GM23338 (cell line): ENCODE data around the gene THSD4. TPM values are rescaled to one million over a fixed set of nuclear protein-coding genes. Genes with fewer than 3 reads are reported as not detected.

ENCODE experiments used
- ATAC-seq: fragments of 200-7000 bp; cut with Tn5 transposase; 3 replicates; pipeline ENCODE4 v1.9.1; 2020
- DNase-seq: peaks from one replicate; pipeline ENCODE4 v3.0.0-alpha.2; 2015; ENCODE audit warnings: low spot score
- H2AFZ ChIP-seq: fragments of 200-600 bp; sonication (generic); 2 replicates; pipeline ENCODE4 v1.8.0; 2016; ENCODE audit warnings: antibody characterized with exemption, mild to moderate bottlenecking, moderate library complexity
- H3F3A ChIP-seq: fragments of 200-600 bp; sonication (generic); replicated peaks from 2 replicates; pipeline ENCODE4 v1.8.0; 2017; ENCODE audit warnings: antibody characterized with exemption, mixed run types, low read depth
- H3K27ac ChIP-seq: fragments of 200-600 bp; sonication (generic); 2 replicates; pipeline ENCODE4 v1.6.1; 2016; ENCODE audit warnings: low read depth
- H3K27me3 ChIP-seq: fragments of 200-600 bp; sonication (generic); 2 replicates; pipeline ENCODE4 v1.8.0; 2016; ENCODE audit warnings: mild to moderate bottlenecking, mixed run types, moderate library complexity; ENCODE audit not compliant: insufficient read depth
- H3K36me3 ChIP-seq: fragments of 200-600 bp; sonication (generic); 2 replicates; pipeline ENCODE4 v1.8.0; 2016; ENCODE audit warnings: mild to moderate bottlenecking; ENCODE audit not compliant: insufficient read depth
- H3K4me1 ChIP-seq: fragments of 200-600 bp; sonication (generic); 2 replicates; pipeline ENCODE4 v1.8.0; 2016; ENCODE audit warnings: mild to moderate bottlenecking, moderate library complexity; ENCODE audit not compliant: insufficient read depth
- H3K4me2 ChIP-seq: fragments of 200-600 bp; sonication (generic); 2 replicates; pipeline ENCODE4 v1.7.1; 2017; ENCODE audit warnings: mixed run types
- H3K4me3 ChIP-seq: fragments of 200-600 bp; sonication (generic); 2 replicates; pipeline ENCODE4 v1.6.1; 2016; ENCODE audit warnings: mixed run types
- H3K79me2 ChIP-seq: fragments of 200-600 bp; sonication (generic); replicated peaks from 2 replicates; pipeline ENCODE4 v1.8.0; 2017; ENCODE audit warnings: mild to moderate bottlenecking; ENCODE audit not compliant: insufficient read depth
- H3K9me2 ChIP-seq: fragments of 200-600 bp; sonication (generic); 2 replicates; pipeline ENCODE4 v1.8.0; 2017; ENCODE audit not compliant: insufficient read depth
- H4K20me1 ChIP-seq: fragments of 200-600 bp; sonication (generic); replicated peaks from 2 replicates; pipeline ENCODE4 v1.8.0; 2017; ENCODE audit warnings: mild to moderate bottlenecking; ENCODE audit not compliant: insufficient read depth
- H3K27ac Mint-ChIP-seq: 2 replicates; pipeline ENCODE4 v1.8.0; 2020; ENCODE audit warnings: inconsistent platforms, mild to moderate bottlenecking, moderate library complexity, mixed read lengths
- H3K27me3 Mint-ChIP-seq: 3 replicates; pipeline ENCODE4 v1.8.0; 2022; ENCODE audit warnings: low read depth, mild to moderate bottlenecking, moderate library complexity, mixed read lengths, inconsistent platforms; ENCODE audit not compliant: insufficient read depth, poor library complexity
- H3K36me3 Mint-ChIP-seq: 3 replicates; pipeline ENCODE4 v1.8.0; 2021; ENCODE audit warnings: low read depth, mild to moderate bottlenecking, inconsistent platforms, moderate library complexity, mixed read lengths
- H3K4me1 Mint-ChIP-seq: 3 replicates; pipeline ENCODE4 v1.8.0; 2020; ENCODE audit warnings: mild to moderate bottlenecking, inconsistent platforms, mixed read lengths
- H3K4me3 Mint-ChIP-seq: 3 replicates; pipeline ENCODE4 v1.8.0; 2021; ENCODE audit warnings: moderate library complexity, mild to moderate bottlenecking, inconsistent platforms, mixed read lengths
- H3K9me3 Mint-ChIP-seq: 3 replicates; pipeline ENCODE4 v1.8.0; 2020; ENCODE audit warnings: moderate library complexity, mild to moderate bottlenecking, inconsistent platforms, mixed read lengths
- CREB1 ChIP-seq: fragments of 250-450 bp; sonication (Bioruptor Pico); IDR thresholded peaks from 2 replicates; pipeline ENCODE4 v1.5.0; 2020; ENCODE audit warnings: low read depth, mild to moderate bottlenecking, moderate library complexity
- EZH2 ChIP-seq: fragments of 200-600 bp; sonication (generic); IDR thresholded peaks from one replicate; pipeline ENCODE4 v1.8.0; 2017; ENCODE audit warnings: antibody characterized with exemption, mild to moderate bottlenecking, low read depth; ENCODE audit not compliant: unreplicated experiment
- EZH2phosphoT487 ChIP-seq: fragments of 200-600 bp; sonication (generic); IDR thresholded peaks from one replicate; pipeline ENCODE4 v1.8.1; 2018; ENCODE audit warnings: antibody characterized with exemption; ENCODE audit not compliant: unreplicated experiment
- JUNB ChIP-seq: IDR thresholded peaks from one replicate; pipeline ENCODE4 v1.6.1; 2016; ENCODE audit warnings: antibody characterized with exemption; ENCODE audit not compliant: unreplicated experiment
- NANOG ChIP-seq: IDR thresholded peaks from 2 replicates; pipeline ENCODE4 v1.6.1; 2016; ENCODE audit warnings: antibody characterized with exemption, borderline replicate concordance
- STAT1 ChIP-seq: IDR thresholded peaks from one replicate; pipeline ENCODE4 v1.6.1; 2016; ENCODE audit warnings: antibody characterized with exemption; ENCODE audit not compliant: unreplicated experiment
- ZNF114 ChIP-seq: fragments of 250-450 bp; sonication (Bioruptor Pico); IDR thresholded peaks from 2 replicates; pipeline ENCODE4 v1.5.0; 2020; ENCODE audit warnings: mild to moderate bottlenecking, moderate library complexity
- polyA plus RNA-seq: library from polyadenylated mRNA; unstranded; fragments of >200 nt; fragmentation: Nextera tagmentation; extraction: Ambion mirVana; gene quantifications from 2 replicates; pipeline ENCODE4 v1.2.1, GENCODE V29; 2016
- total RNA-seq: library from RNA; depleted of rRNA; stranded (reverse); fragments of >200 nt; shearing (Covaris generic); gene quantifications from 2 replicates; pipeline ENCODE4 v1.2.3, GENCODE V29; 2014
- TF ChIP-seq, protein P1 (sequence below): IDR thresholded peaks from one replicate; pipeline ENCODE4 v1.6.1; 2018; ENCODE audit warnings: antibody characterized with exemption; ENCODE audit not compliant: unreplicated experiment
- TF ChIP-seq, protein P2 (sequence below): fragments of 250-450 bp; sonication (Bioruptor Pico); IDR thresholded peaks from 2 replicates; pipeline ENCODE4 v1.5.0; 2020; ENCODE audit warnings: mild to moderate bottlenecking, moderate library complexity
- TF ChIP-seq, protein P3 (sequence below), 2 experiments: fragments of 200-600 bp in 1 of 2; sonication (generic) in 1 of 2; conservative IDR thresholded peaks; 2 replicates each; pipeline versions ENCODE4 v1.5.1 to v1.6.1; 2016 to 2017; ENCODE audit warnings: antibody characterized with exemption in 2 of 2, low read depth in 2 of 2, mild to moderate bottlenecking in 2 of 2, moderate library complexity in 1 of 2
- TF ChIP-seq, protein P4 (sequence below): IDR thresholded peaks from 2 replicates; pipeline ENCODE4 v1.6.1; 2016; ENCODE audit warnings: antibody characterized with exemption

Gene THSD4
- total and polyA plus RNA-seq, 2 experiments from 2014 or later, result 2.0 to 7.4 TPM

- Mint-ChIP-seq H3K36me3 (no peaks in the 10 kb centered on the region; the same call in 2 of the 3 replicates), H3K27me3 (peaks cover 10% of the 10 kb centered on the region), H3K4me3 (peak overlapping the region; percentile 58; the same call in 1 of the 3 replicates), H3K27ac (no peak overlapping the region), H3K4me1 (peaks cover 35% of the 10 kb centered on the region), H3K9me3 (no peaks in the 10 kb centered on the region)
- Histone ChIP-seq H3K36me3 (no peaks in the 10 kb centered on the region), H3K79me2 (no peaks in the 10 kb centered on the region), H3K4me1 (peaks cover 25% of the 10 kb centered on the region), H2AFZ (peak overlapping the region; percentile 90), H3K27ac (no peak overlapping the region), H3K4me3 (peak overlapping the region; percentile 46; the same call in 1 of the 2 replicates), H4K20me1 (no peaks in the 10 kb centered on the region), H3K27me3 (no peaks in the 10 kb centered on the region), H3K4me2 (peak overlapping the region; percentile 72), H3K9me2 (no peaks in the 10 kb centered on the region), H3F3A (peaks cover 7% of the 10 kb centered on the region; the same call in 1 of the 2 replicates)
- DNase-seq, result no peak
- no peak for TF ChIP-seq STAT1
- TF ChIP-seq JUNB, result no peak
- TF ChIP-seq, protein P1, sequence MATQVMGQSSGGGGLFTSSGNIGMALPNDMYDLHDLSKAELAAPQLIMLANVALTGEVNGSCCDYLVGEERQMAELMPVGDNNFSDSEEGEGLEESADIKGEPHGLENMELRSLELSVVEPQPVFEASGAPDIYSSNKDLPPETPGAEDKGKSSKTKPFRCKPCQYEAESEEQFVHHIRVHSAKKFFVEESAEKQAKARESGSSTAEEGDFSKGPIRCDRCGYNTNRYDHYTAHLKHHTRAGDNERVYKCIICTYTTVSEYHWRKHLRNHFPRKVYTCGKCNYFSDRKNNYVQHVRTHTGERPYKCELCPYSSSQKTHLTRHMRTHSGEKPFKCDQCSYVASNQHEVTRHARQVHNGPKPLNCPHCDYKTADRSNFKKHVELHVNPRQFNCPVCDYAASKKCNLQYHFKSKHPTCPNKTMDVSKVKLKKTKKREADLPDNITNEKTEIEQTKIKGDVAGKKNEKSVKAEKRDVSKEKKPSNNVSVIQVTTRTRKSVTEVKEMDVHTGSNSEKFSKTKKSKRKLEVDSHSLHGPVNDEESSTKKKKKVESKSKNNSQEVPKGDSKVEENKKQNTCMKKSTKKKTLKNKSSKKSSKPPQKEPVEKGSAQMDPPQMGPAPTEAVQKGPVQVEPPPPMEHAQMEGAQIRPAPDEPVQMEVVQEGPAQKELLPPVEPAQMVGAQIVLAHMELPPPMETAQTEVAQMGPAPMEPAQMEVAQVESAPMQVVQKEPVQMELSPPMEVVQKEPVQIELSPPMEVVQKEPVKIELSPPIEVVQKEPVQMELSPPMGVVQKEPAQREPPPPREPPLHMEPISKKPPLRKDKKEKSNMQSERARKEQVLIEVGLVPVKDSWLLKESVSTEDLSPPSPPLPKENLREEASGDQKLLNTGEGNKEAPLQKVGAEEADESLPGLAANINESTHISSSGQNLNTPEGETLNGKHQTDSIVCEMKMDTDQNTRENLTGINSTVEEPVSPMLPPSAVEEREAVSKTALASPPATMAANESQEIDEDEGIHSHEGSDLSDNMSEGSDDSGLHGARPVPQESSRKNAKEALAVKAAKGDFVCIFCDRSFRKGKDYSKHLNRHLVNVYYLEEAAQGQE, result no peak
- TF ChIP-seq ZNF114 (CRISPR knock-in tag), result no peak
- TF ChIP-seq NANOG, result no peak
- TF ChIP-seq EZH2, result no peak
- TF ChIP-seq, protein P2, sequence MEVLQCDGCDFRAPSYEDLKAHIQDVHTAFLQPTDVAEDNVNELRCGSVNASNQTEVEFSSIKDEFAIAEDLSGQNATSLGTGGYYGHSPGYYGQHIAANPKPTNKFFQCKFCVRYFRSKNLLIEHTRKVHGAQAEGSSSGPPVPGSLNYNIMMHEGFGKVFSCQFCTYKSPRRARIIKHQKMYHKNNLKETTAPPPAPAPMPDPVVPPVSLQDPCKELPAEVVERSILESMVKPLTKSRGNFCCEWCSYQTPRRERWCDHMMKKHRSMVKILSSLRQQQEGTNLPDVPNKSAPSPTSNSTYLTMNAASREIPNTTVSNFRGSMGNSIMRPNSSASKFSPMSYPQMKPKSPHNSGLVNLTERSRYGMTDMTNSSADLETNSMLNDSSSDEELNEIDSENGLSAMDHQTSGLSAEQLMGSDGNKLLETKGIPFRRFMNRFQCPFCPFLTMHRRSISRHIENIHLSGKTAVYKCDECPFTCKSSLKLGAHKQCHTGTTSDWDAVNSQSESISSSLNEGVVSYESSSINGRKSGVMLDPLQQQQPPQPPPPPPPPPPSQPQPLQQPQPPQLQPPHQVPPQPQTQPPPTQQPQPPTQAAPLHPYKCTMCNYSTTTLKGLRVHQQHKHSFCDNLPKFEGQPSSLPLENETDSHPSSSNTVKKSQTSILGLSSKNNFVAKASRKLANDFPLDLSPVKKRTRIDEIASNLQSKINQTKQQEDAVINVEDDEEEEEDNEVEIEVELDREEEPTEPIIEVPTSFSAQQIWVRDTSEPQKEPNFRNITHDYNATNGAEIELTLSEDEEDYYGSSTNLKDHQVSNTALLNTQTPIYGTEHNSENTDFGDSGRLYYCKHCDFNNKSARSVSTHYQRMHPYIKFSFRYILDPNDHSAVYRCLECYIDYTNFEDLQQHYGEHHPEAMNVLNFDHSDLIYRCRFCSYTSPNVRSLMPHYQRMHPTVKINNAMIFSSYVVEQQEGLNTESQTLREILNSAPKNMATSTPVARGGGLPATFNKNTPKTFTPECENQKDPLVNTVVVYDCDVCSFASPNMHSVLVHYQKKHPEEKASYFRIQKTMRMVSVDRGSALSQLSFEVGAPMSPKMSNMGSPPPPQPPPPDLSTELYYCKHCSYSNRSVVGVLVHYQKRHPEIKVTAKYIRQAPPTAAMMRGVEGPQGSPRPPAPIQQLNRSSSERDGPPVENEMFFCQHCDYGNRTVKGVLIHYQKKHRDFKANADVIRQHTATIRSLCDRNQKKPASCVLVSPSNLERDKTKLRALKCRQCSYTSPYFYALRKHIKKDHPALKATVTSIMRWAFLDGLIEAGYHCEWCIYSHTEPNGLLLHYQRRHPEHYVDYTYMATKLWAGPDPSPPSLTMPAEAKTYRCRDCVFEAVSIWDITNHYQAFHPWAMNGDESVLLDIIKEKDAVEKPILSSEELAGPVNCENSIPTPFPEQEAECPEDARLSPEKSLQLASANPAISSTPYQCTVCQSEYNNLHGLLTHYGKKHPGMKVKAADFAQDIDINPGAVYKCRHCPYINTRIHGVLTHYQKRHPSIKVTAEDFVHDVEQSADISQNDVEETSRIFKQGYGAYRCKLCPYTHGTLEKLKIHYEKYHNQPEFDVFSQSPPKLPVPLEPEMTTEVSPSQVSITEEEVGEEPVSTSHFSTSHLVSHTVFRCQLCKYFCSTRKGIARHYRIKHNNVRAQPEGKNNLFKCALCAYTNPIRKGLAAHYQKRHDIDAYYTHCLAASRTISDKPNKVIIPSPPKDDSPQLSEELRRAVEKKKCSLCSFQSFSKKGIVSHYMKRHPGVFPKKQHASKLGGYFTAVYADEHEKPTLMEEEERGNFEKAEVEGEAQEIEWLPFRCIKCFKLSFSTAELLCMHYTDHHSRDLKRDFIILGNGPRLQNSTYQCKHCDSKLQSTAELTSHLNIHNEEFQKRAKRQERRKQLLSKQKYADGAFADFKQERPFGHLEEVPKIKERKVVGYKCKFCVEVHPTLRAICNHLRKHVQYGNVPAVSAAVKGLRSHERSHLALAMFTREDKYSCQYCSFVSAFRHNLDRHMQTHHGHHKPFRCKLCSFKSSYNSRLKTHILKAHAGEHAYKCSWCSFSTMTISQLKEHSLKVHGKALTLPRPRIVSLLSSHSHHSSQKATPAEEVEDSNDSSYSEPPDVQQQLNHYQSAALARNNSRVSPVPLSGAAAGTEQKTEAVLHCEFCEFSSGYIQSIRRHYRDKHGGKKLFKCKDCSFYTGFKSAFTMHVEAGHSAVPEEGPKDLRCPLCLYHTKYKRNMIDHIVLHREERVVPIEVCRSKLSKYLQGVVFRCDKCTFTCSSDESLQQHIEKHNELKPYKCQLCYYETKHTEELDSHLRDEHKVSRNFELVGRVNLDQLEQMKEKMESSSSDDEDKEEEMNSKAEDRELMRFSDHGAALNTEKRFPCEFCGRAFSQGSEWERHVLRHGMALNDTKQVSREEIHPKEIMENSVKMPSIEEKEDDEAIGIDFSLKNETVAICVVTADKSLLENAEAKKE (CRISPR knock-in tag), result no peak
- no peak for TF ChIP-seq EZH2phosphoT487
- no peak for TF ChIP-seq CREB1 (CRISPR knock-in tag)
- TF ChIP-seq, protein P3, sequence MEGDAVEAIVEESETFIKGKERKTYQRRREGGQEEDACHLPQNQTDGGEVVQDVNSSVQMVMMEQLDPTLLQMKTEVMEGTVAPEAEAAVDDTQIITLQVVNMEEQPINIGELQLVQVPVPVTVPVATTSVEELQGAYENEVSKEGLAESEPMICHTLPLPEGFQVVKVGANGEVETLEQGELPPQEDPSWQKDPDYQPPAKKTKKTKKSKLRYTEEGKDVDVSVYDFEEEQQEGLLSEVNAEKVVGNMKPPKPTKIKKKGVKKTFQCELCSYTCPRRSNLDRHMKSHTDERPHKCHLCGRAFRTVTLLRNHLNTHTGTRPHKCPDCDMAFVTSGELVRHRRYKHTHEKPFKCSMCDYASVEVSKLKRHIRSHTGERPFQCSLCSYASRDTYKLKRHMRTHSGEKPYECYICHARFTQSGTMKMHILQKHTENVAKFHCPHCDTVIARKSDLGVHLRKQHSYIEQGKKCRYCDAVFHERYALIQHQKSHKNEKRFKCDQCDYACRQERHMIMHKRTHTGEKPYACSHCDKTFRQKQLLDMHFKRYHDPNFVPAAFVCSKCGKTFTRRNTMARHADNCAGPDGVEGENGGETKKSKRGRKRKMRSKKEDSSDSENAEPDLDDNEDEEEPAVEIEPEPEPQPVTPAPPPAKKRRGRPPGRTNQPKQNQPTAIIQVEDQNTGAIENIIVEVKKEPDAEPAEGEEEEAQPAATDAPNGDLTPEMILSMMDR (conservative IDR thresholded peaks at IDR 0.05; ENCODE audit: low read depth in 2 of 2), result no peak
- TF ChIP-seq, protein P4, sequence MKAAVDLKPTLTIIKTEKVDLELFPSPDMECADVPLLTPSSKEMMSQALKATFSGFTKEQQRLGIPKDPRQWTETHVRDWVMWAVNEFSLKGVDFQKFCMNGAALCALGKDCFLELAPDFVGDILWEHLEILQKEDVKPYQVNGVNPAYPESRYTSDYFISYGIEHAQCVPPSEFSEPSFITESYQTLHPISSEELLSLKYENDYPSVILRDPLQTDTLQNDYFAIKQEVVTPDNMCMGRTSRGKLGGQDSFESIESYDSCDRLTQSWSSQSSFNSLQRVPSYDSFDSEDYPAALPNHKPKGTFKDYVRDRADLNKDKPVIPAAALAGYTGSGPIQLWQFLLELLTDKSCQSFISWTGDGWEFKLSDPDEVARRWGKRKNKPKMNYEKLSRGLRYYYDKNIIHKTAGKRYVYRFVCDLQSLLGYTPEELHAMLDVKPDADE, result no peak
- no peak for ATAC-seq
These were observed 693.2 kb downstream of the THSD4 start for GRCh38 chr15:71808311-71809020.
